Gastrocnemius medialis (tissue), 4 donors: ENCODE results near the gene TLR9. TPM values are rescaled to one million over a fixed set of nuclear protein-coding genes. Genes with fewer than 3 reads are reported as not detected.

Experiments used
- ATAC-seq, 2 donors: fragments of 150-250 bp; one replicate each; pipeline ENCODE4 v1.9.1; 2016
- DNase-seq, 2 donors: peaks; one replicate each; pipeline ENCODE4 v3.0.0-alpha.2; 2019
- H3K27ac ChIP-seq, 4 donors: fragments of 200-600 bp; sonication (generic); 1 replicate in 1 of 4; 2 replicates in 3 of 4; pipeline ENCODE4 v1.5.1; 2016 to 2018; ENCODE audit warnings: mild to moderate bottlenecking in 2 of 4, moderate library complexity in 1 of 4
- H3K27me3 ChIP-seq, 3 donors: fragments of 200-600 bp; sonication (generic) in 2 of 3; 1 replicate in 1 of 3; 2 replicates in 2 of 3; pipeline versions ENCODE4 v1.5.1 to v1.6.0; 2016 to 2019; ENCODE audit warnings: mild to moderate bottlenecking in 1 of 3, moderate library complexity in 1 of 3
- H3K36me3 ChIP-seq, 2 donors: fragments of 200-600 bp; sonication (generic) in 1 of 2; one replicate each; pipeline ENCODE4 v1.5.1; 2017 to 2018
- H3K4me1 ChIP-seq, 2 donors: fragments of 200-600 bp; sonication (generic) in 1 of 2; one replicate each; pipeline ENCODE4 v1.5.1; 2016 to 2017; ENCODE audit warnings: mild to moderate bottlenecking in 2 of 2
- H3K4me3 ChIP-seq, 4 donors: fragments of 200-600 bp; sonication (generic) in 3 of 4; 1 replicate in 1 of 4; 2 replicates in 3 of 4; pipeline ENCODE4 v1.5.1; 2016 to 2019; ENCODE audit warnings: mild to moderate bottlenecking in 2 of 4
- H3K9me3 ChIP-seq, 3 donors: fragments of 200-600 bp; sonication (generic) in 2 of 3; 1 replicate in 1 of 3; 2 replicates in 2 of 3; pipeline ENCODE4 v1.5.1; 2016 to 2019
- CTCF ChIP-seq, 5 experiments: fragments of 450-650 bp in 3 of 5; fragments of 200-600 bp in 2 of 5; sonication (generic) in 2 of 5; IDR thresholded peaks in 4 of 5; conservative IDR thresholded peaks in 1 of 5; 1 replicate in 4 of 5; 2 replicates in 1 of 5; pipeline ENCODE4 v1.5.1; 2016 to 2019; ENCODE audit warnings: antibody characterized with exemption in 5 of 5, mild to moderate bottlenecking in 3 of 5, moderate library complexity in 3 of 5
- POLR2A ChIP-seq, 2 donors: fragments of 450-650 bp; IDR thresholded peaks; one replicate each; pipeline ENCODE4 v1.6.1; 2017; ENCODE audit warnings: antibody characterized with exemption in 2 of 2, mild to moderate bottlenecking in 2 of 2, moderate library complexity in 2 of 2
- in situ Hi-C, 4 donors: fragments of 200-750 bp; cut with MboI; loops; one replicate each; pipeline versions ENCODE4 v1.15.0 to v1.8.0; 2017; ENCODE audit warnings: low sequenced_read_pairs in 4 of 4
- intact Hi-C: fragments of 100-400 bp; cut with DNase I; formaldehyde crosslinking; loops from one replicate; pipeline ENCODE4 v1.15.1; 2023; ENCODE audit warnings: low total_unique reads
- total RNA-seq, 4 donors: library from RNA; depleted of rRNA; stranded (reverse); fragments of >200 nt; gene quantifications; one replicate each; pipeline versions ENCODE4 v1.1.0 to v1.2.3, GENCODE V29; 2016

The TLR9 gene
- total RNA-seq, 4 donors from 2014 or later: 0.07 to 0.41 (median 0.13) TPM; not detected in 1

DNA sequence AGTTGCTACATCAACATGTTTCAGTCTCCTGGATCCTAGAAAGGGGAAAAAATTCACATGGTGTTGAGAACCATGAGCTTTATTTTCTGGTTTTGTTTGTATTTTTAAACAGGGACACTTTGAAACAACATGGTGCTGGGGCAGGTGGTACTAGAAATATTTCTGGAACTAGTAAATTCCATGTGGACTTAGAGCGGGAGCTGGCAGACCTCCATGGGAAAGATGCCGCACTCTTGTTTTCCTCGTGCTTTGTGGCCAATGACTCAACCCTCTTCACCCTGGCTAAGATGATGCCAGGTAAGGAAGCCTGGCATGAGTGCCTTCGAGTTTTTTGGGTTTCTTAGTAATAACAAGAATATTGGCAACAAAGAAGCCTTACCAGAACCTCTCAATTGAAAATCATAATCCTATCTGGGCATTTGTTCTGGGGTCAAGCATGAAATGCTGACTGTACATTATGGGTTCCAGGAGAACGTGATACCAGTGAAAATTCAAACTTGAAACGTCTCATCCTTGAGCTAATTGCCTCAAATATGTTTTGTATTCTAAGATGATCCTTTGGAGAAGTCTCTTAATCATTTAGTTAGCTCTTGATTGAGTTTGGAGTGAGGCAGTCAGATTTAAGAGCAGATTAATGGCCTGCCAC is 19.6 kb downstream of the TLR9 start:
- Histone ChIP-seq H3K4me1 (no peaks in the 10 kb centered on the region), H3K27me3 (no peaks in the 10 kb centered on the region), H3K9me3 (no peaks in the 10 kb centered on the region), H3K27ac (peak overlapping the region in 2 of 4 donors; percentile 22 to 28), H3K4me3 (no peak overlapping the region), H3K36me3 (peaks cover 9 to 98% of the 10 kb centered on the region in 2 donors)
- no peak for DNase-seq
- intact Hi-C loops: no loop called here
- TF ChIP-seq CTCF (IDR thresholded peaks at IDR 0.05 in 4 of 5, conservative IDR thresholded peaks at IDR 0.05 in 1 of 5): no peak
- TF ChIP-seq POLR2A (IDR thresholded peaks at IDR 0.05): no peak
- peak in 1 of 2 donors; percentile 39 for ATAC-seq
- in situ Hi-C loops: no loop called here

DNA sequence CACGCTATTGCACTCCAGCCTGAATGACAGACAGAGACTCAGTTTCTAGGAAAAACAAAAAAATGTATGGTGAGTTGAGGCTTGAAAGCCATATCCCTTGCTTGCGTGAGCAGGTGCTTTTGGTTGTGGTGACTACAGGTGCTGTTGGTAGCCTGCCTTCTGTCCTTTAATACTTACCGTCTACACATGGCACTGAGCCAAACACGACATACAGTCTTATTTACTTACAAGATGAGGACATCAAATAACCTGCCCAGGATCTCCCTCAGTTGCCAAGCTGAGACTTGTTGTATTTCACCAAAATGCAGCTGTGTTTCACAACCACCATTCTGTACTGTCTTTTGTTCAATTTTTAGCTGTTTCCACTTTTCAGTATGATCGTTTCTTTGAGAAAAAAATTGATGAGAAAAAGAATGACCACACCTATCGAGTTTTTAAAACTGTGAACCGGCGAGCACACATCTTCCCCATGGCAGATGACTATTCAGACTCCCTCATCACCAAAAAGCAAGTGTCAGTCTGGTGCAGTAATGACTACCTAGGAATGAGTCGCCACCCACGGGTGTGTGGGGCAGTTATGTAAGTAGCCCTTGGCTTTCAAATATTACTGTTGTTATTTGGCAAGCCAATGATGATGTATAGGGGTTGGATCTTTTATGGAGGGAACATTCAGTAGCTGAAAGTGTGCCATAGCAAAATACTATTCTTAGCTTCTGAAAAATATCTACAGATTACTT is 20.9 kb downstream of the TLR9 start:
- H3K36me3 ChIP-seq: peaks cover 9 to 97% of the 10 kb centered on the region in 2 donors
- H3K4me1 ChIP-seq: peaks cover 9% of the 10 kb centered on the region in 2 donors

DNA sequence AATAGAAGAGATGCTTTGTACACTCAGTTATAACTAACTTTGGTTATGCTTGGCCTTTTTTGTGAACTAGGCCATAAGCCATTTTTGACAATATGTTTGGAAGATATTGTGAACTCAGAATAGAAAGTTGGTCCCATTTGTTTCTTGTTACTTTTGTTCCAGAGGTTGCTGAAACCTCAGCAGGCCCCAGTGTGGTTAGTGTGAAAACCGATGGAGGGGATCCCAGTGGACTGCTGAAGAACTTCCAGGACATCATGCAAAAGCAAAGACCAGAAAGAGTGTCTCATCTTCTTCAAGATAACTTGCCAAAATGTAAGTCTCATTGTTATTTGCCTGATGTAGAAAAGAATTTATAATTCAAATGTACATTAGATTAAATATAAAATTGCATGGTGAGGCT is 21.7 kb downstream of the TLR9 start:
- TF ChIP-seq POLR2A (IDR thresholded peaks at IDR 0.05): no peak
- TF ChIP-seq CTCF (IDR thresholded peaks at IDR 0.05 in 4 of 5, conservative IDR thresholded peaks at IDR 0.05 in 1 of 5): no peak
- peaks cover 4 to 93% of the 10 kb centered on the region in 2 donors for H3K36me3 ChIP-seq
- intact Hi-C loops (no loop called here), in situ Hi-C loops (no loop called here)
- H3K9me3 ChIP-seq: no peaks in the 10 kb centered on the region
- no peaks in the 10 kb centered on the region for H3K27me3 ChIP-seq
- H3K4me1 ChIP-seq: peaks cover 17% of the 10 kb centered on the region in 2 donors
- no peak overlapping the region for H3K27ac ChIP-seq
- no peak overlapping the region for H3K4me3 ChIP-seq
- no peak for ATAC-seq
- DNase-seq: no peak

More for the DNA sequence above, 20.9 kb downstream of the TLR9 start:
- no peak overlapping the region for H3K4me3 ChIP-seq
- ATAC-seq: no peak
- H3K27me3 ChIP-seq: no peaks in the 10 kb centered on the region
- no peak for TF ChIP-seq CTCF (IDR thresholded peaks at IDR 0.05 in 4 of 5, conservative IDR thresholded peaks at IDR 0.05 in 1 of 5)
- no peak for TF ChIP-seq POLR2A (IDR thresholded peaks at IDR 0.05)
- no peaks in the 10 kb centered on the region for H3K9me3 ChIP-seq
- no peak overlapping the region for H3K27ac ChIP-seq
- no peak for DNase-seq
- in situ Hi-C loops (no loop called here), intact Hi-C loops (no loop called here)

GRCh38 chr3:52202384-52203077 is 22.9 kb downstream of the TLR9 start:
- ATAC-seq (no peak), DNase-seq (no peak)
- H3K36me3 ChIP-seq: peaks cover 4 to 81% of the 10 kb centered on the region in 2 donors
- in situ Hi-C loops: no loop called here
- H3K27ac ChIP-seq: no peak overlapping the region
- intact Hi-C loops: no loop called here
- no peak overlapping the region for H3K4me3 ChIP-seq
- H3K9me3 ChIP-seq: no peaks in the 10 kb centered on the region
- no peaks in the 10 kb centered on the region for H3K27me3 ChIP-seq
- peaks cover 21 to 22% of the 10 kb centered on the region in 2 donors for H3K4me1 ChIP-seq
- TF ChIP-seq POLR2A (IDR thresholded peaks at IDR 0.05) (no peak), CTCF (IDR thresholded peaks at IDR 0.05 in 4 of 5, conservative IDR thresholded peaks at IDR 0.05 in 1 of 5) (no peak)
